Type B pancreatic cell (in vitro differentiated cells): ENCODE measurements around the gene RHEX. TPM values are rescaled to one million over a fixed set of nuclear protein-coding genes. Genes with fewer than 3 reads are reported as not detected.

Experiments used
- DNase-seq: peaks from one replicate; pipeline ENCODE4 v3.0.0; 2021; ENCODE audit warnings: mixed read lengths; ENCODE audit not compliant: unreplicated experiment; ENCODE audit errors: extremely low spot score
- H3K27ac Mint-ChIP-seq: 2 replicates; pipeline ENCODE4 v1.8.0; 2021; ENCODE audit warnings: mild to moderate bottlenecking, mixed read lengths
- H3K27me3 Mint-ChIP-seq: 2 replicates; pipeline ENCODE4 v1.8.0; 2021; ENCODE audit warnings: mixed read lengths
- H3K36me3 Mint-ChIP-seq: 2 replicates; pipeline ENCODE4 v1.8.0; 2021; ENCODE audit warnings: mixed read lengths
- H3K4me1 Mint-ChIP-seq: one replicate; pipeline ENCODE4 v1.8.0; 2021; ENCODE audit warnings: mixed read lengths; ENCODE audit not compliant: unreplicated experiment
- H3K4me3 Mint-ChIP-seq: 2 replicates; pipeline ENCODE4 v1.8.0; 2021; ENCODE audit warnings: mild to moderate bottlenecking, mixed read lengths
- H3K9me3 Mint-ChIP-seq: 2 replicates; pipeline ENCODE4 v1.8.0; 2021; ENCODE audit warnings: mixed read lengths
- total RNA-seq: library from RNA; stranded (reverse); gene quantifications from 2 replicates; pipeline ENCODE4 v1.2.1, GENCODE V29; 2021; ENCODE audit warnings: low replicate concordance
- TF ChIP-seq, protein P1 (sequence below): fragments of 200-600 bp; sonication (generic); conservative IDR thresholded peaks from 2 replicates; pipeline ENCODE4 v1.5.0; 2021; ENCODE audit warnings: antibody characterized with exemption, mild to moderate bottlenecking

The RHEX gene
- total RNA-seq, 1 donor from 2014 or later, result not detected

DNA sequence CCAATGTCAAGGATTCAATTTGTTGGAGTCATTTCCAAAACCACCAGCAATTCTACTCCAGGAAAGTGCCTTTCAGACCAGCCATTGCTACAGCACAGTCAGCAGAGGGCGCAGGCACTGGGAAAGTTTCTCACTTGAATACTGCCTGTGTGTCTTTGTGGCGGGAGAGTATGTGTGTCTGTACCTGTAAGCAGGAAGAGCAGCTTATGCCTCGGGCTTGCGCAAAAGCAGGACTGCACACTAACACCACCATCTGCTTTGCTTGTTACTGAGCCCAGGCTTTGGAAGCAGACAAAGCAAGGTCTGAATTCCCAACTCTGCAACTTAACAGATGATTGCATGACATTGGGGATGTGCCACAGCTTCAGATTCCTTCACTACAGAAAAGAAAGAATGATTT is 22.3 kb upstream of the RHEX start:
- Mint-ChIP-seq H3K9me3 (peaks cover 6% of the 10 kb centered on the region), H3K27ac (no peak overlapping the region), H3K4me1 (peaks cover 13% of the 10 kb centered on the region), H3K27me3 (peaks cover 25% of the 10 kb centered on the region), H3K36me3 (no peaks in the 10 kb centered on the region), H3K4me3 (no peak overlapping the region)
- TF ChIP-seq, protein P1, sequence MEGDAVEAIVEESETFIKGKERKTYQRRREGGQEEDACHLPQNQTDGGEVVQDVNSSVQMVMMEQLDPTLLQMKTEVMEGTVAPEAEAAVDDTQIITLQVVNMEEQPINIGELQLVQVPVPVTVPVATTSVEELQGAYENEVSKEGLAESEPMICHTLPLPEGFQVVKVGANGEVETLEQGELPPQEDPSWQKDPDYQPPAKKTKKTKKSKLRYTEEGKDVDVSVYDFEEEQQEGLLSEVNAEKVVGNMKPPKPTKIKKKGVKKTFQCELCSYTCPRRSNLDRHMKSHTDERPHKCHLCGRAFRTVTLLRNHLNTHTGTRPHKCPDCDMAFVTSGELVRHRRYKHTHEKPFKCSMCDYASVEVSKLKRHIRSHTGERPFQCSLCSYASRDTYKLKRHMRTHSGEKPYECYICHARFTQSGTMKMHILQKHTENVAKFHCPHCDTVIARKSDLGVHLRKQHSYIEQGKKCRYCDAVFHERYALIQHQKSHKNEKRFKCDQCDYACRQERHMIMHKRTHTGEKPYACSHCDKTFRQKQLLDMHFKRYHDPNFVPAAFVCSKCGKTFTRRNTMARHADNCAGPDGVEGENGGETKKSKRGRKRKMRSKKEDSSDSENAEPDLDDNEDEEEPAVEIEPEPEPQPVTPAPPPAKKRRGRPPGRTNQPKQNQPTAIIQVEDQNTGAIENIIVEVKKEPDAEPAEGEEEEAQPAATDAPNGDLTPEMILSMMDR, result peak; percentile 86
- DNase-seq, result no peak

DNA sequence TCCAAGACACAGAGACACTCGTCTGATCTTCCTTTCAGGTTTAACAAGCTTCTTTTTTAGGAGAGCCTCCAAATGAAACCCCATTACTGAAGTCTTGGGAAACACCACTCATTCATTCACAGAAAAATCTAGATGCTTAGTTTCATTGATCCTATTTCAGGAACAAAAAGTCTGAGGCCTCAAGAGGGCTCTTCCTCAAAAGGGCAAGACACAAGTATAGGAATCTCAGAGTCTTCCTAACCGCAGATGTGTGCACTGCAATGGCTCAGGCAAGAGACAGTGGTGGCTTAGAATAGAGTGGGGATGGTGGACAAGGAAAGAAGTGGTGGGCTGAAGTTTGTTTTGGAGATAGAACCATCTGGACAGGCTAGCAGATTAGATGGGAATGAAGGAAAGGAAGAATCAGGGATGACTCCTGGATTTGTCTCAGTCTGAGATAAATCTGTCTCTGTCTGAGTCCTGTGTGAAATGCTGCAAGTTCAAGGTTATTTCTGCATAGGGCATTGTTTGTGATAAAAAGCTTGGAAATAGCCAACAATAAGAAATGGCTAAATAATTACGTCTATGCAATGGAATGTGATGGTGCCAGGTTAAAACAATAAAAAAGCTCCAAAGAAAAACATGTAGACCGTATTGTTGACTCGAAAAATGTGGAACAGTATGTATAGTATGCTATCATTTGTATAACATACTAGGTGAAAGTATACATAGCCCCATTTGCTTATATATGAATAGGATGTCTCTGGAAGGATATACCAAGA is 20.4 kb upstream of the RHEX start:
- Mint-ChIP-seq H3K4me1 (peaks cover 16% of the 10 kb centered on the region), H3K27ac (no peak overlapping the region), H3K27me3 (peaks cover 28% of the 10 kb centered on the region), H3K4me3 (no peak overlapping the region), H3K36me3 (no peaks in the 10 kb centered on the region), H3K9me3 (no peaks in the 10 kb centered on the region)
- TF ChIP-seq, protein P1, result no peak
- DNase-seq, result no peak

DNA sequence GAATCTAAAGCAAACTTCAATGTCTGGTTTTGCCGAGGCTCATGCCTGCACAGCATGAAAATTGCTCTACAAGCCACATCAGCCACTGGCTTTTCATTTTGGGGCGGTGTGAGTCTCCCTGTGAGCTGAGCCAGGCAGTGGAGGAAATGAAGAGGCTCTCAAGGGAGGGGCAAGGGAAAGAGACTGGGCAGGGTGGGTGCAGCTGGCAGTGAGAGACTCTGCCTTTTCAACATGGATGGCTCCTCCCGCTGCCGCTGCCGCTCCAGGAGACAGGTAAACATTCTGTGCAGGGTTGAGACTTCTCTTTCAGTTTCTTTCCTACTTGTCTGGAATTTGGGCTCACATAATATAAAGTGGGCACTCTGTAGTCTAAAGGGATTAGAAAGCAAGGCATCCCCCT is 17.9 kb upstream of the RHEX start:
- no peak for DNase-seq
- no peak overlapping the region for H3K4me3 Mint-ChIP-seq

DNA sequence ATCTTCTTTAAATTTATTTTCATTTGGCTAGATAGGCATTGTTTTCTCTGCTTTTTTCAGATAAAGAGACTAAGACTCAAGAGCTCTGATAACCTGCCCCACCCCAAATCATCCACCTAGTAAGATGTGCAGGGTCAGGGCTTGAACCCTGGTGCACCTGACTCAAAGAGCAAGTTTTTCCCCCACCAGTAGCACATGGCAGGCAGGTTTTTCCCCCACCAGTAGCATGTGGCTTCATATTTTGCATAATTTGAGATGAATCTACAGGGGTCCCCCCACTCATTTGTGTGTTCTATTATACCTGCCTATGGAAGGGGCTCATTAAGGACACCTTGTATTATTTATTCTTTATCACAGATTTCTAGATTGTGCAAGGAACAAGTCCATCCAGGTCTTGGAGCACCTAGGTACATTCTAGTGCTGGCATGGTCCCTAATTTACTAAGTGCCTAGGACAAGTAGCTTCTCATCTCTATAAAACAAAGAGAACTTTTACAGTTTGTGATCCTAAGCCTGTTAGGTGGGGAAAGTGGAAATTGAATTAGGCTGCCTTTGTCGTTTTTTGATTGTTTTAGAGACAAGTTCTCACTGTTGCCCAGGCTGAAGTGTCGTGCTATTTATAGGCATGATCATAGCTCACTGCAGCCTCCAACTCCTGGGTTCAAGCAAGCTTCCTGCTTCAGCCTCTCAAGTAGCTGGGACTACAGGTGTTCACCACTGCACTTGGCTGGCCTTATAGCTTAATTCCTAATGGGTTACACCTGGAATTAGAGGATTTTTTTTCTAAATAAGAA is 16.1 kb upstream of the RHEX start:
- Mint-ChIP-seq H3K4me1 (peaks cover 28% of the 10 kb centered on the region), H3K36me3 (no peaks in the 10 kb centered on the region), H3K27ac (no peak overlapping the region), H3K9me3 (no peaks in the 10 kb centered on the region), H3K27me3 (peaks cover 35% of the 10 kb centered on the region), H3K4me3 (no peak overlapping the region)
- TF ChIP-seq, protein P1, result no peak
- DNase-seq, result no peak

More for the DNA sequence above, 17.9 kb upstream of the RHEX start:
- Mint-ChIP-seq H3K9me3 (no peaks in the 10 kb centered on the region), H3K27ac (no peak overlapping the region), H3K27me3 (peaks cover 32% of the 10 kb centered on the region), H3K4me1 (peaks cover 24% of the 10 kb centered on the region), H3K36me3 (no peaks in the 10 kb centered on the region)
- TF ChIP-seq, protein P1, result no peak

DNA sequence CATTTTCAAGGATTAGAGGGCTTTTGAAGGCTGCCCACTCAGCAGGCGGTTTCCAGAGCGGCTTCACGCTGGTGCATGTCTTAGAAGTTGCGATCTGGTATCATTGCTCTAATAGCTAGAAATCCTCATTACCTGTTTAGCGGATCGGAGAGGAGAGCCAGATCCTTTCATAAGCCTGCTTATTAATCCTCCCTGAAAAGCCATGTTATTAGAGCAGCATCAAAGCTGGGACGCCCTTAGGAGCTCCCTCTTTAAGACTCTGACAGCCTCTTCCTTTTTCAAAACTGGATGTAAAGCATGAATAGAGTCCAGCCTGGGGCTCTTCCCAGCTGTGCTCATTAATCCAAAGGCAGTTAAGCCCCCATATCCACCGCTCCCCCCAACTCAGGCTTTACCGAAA is 15.4 kb upstream of the RHEX start:
- Mint-ChIP-seq H3K9me3 (no peaks in the 10 kb centered on the region), H3K4me1 (peaks cover 28% of the 10 kb centered on the region), H3K36me3 (no peaks in the 10 kb centered on the region), H3K27ac (no peak overlapping the region), H3K27me3 (peaks cover 32% of the 10 kb centered on the region), H3K4me3 (no peak overlapping the region)
- DNase-seq, result no peak
- TF ChIP-seq, protein P1, result no peak
